Measurements from ENCODE around the gene NIN.
"Not testable (repeated sequence)": the region's sequence is repeated elsewhere in the genome, so short reads cannot be mapped to it uniquely, and the experiment has no call there.

NIN gene

DNA sequence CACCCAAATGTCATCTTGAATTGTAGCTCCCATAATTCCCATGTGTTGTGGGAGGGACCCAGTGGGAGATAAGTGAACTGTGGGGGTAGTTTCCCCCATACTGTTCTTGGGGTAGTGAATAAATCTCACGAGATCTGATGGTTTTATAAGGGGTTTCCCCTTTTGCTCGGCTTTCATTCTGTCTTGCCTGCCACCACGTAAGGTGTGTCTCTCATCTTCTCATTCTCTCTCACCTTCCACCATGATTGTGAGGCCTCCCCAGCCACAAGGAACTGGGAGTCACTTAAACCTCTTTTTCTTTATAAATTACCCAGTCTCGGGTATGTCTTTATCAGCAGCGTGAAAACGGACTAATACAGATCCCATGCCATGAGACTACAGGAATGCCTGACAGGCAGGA lies 11.7 kb downstream of the NIN start:
- in situ Hi-C loops (cut with MboI; ENCODE audit: low sequenced_read_pairs): not testable (repeated sequence)

DNA sequence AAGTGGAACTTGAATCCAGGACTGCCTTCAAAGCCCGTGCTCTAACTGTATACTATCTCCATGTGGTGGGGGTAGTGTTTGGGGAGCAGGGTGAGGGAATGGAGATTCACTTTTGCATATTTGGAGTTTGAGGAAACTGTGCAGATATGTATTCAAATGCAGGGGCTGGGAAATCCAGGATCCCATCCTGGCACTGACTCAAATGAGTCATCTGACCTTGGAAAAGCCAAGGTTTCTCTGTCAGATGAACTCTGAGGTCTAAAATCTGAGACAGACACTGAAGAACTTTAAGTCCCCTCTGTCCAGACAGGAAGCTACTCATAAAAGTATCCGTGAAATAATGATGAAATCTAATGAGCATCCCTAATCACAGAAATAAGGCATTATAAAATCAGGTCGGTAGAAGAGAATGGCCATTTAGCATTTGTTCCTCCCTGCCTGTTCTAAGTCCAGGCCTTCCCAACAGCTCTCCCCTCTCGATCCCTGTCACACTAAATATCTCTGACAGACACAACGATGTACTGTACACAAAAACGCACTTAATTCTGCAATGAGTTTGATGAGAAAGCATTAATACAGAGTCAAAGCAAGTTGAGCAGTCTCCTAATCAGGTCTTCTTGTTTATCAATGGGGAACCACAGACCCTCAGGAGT lies 14.4 kb downstream of the NIN start:
- in situ Hi-C loops (cut with MboI; ENCODE audit: low sequenced_read_pairs): no loop called here

DNA sequence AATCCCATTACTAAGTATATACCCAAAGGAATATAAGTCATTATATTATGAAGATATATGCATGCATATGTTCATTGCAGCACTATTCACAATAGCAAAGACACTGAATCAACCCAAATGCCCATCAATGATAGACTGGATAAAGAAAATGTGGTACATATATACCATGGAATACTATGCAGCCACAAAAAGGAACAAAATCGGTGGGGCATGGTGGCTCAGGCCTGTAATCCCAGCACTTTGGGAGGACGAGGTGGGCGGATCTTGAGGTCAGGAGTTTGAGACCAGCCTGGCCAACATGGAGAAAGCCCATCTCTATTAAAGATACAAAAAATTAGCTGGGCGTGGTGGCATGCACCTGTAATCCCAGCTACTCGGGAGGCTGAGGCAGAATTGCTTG lies 15.4 kb downstream of the NIN start:
- in situ Hi-C loops (cut with MboI; ENCODE audit: low sequenced_read_pairs): not testable (repeated sequence)

DNA sequence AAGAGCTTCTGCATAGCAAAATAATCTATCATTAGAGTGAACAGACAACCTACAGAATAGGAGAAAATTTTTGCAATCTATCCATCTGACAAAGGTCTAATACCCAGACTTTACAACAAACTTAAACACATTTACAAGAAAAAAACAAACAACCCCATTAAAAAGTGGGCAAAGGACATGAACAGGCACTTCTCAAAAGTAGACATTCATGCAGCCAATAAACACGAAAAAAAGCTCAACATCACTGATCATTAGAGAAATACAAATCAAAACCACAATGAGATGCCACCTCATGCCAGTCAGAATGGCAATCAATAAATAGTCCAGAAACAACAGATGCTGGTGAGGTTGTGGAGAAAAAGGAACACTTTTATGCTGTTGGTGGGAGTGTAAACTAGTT lies 15.9 kb downstream of the NIN start:
- in situ Hi-C loops (cut with MboI; ENCODE audit: low sequenced_read_pairs): not testable (repeated sequence)

DNA sequence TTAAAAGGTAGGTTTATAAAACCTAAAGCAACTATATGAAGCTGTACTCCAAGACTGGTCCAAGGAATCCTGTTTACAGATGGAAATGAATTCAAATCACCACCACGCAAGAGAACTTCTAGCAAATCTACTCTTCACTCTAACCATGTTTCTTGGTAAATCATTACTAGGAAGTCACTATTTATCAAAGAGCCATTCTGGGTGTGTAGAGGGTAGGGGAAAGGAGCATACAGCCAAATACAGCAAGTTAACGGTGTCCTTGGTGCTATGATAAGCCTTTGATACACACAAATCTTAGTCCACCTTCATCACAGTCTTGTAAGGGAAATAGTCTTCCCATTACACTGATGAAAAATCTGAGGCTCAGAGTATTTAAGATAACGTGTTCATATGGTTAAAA lies 16.8 kb downstream of the NIN start:
- in situ Hi-C loops (cut with MboI; ENCODE audit: low sequenced_read_pairs): no loop called here

DNA sequence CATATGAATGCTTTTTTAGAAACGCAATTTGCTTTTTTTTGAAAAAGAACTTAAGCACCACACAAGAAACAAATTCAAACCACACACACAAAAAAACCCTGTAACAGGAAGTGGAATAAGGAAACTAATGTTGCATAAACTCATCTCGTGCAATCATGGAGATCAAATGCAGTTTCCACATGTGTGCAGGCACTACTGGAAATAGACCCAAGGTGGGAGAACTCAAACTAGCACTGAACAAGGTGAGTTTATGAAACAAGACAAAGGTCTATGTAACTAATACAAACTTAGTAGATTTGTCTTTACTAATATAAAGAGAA lies 17.5 kb downstream of the NIN start:
- in situ Hi-C loops (cut with MboI; ENCODE audit: low sequenced_read_pairs): no loop called here

DNA sequence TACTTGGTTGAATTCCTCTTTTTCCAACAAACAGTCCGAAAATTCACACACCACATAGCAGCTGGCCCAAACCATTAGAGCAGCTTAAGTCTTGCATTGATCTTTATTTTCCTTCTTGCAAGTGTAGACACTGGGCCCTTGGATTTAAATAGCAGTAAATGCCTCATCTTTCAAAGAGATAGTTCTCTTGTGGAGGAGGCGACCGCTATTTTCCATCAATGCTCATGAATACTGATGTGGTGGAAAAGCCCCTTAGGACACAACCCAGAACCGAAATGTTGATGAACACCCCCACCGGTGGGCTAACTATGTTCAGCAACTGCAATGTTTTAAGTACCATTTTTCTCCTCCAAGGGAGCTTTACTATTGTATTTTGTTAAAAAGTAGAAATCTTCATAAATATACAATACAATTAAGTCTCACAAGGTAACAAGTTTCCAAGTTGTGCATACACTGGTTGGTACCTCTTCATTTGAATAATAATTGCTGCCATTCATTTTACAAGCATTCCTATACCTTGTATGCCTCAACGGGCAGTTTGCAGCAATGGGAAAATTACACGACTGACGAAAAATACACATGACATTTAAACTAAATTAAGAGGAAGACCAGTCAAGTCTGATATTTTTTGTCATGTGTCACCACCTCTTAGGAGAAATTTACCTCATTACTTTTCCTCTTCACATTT lies 18.0 kb downstream of the NIN start:
- in situ Hi-C loops (cut with MboI; ENCODE audit: low sequenced_read_pairs): no loop called here

DNA sequence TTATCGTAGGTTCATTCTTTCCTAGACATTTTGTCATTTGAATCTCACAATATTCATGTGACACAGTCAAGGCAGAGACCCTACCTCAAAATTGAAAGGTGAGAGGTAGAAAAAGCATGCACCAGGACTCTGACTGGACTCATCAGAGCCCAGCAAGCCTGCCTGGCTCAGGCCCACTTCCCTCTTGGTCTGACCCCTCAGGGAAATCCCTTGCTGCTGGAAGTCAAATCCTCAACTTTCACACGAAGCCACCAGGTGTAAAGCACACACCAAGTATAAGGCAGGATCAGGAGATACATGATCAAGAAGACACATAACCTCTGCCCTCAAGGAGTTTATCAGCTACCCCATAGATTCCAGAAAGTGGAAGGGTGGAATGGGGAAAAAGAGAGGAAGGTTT lies 18.8 kb downstream of the NIN start:
- in situ Hi-C loops (cut with MboI; ENCODE audit: low sequenced_read_pairs): no loop called here

DNA sequence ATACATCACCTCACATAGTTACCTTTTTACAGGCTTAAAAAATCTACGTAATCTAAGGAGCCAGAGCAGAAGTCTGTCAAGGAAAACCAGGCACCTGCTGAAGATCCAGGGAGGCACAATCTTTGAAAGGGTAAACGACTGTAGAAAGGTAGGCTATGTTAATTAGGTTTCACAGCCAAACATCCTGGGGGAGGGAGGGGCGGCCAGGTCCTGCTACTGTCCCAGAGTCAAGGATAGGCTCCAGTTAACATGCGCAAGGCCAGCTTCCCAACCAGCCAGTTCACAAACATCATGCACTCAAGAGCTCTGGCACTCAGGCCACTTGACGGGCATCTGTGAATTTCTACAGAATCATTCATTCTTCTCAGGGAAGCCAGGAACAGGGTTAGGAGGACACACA lies 22.9 kb downstream of the NIN start:
- in situ Hi-C loops (cut with MboI; ENCODE audit: low sequenced_read_pairs): no loop called here

DNA sequence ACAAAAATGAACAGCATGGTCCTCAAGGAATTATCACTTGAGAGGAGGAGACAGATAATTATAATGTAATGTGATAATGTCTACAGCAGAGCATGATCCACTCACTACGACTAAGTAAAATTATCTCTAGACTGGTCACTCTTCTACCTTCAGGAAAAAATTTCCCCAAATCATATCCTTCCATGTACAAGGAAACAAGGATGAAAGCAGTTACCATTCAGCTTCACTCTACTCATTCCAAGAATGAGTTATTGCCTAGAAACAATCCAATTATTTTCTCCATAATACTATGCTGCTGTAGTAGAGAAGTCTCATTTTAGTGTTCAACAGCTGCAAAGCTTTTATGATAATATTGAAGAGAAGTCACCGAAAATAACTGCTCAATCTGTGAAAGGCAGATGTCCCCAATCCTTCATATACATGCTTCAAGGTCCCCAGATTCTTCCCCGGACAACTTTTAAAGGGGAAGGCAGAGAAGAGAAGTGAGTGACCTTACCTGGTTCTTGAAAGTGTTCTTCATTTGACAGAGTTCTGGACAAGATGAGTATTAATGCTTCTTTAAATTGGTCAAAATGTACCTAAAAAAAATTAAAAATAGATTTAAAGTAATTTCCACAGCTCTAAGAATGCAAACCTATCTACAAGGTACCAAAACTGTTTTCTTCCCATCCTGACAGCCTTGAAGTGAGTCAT lies 24.6 kb downstream of the NIN start:
- in situ Hi-C loops (cut with MboI; ENCODE audit: low sequenced_read_pairs): no loop called here

DNA sequence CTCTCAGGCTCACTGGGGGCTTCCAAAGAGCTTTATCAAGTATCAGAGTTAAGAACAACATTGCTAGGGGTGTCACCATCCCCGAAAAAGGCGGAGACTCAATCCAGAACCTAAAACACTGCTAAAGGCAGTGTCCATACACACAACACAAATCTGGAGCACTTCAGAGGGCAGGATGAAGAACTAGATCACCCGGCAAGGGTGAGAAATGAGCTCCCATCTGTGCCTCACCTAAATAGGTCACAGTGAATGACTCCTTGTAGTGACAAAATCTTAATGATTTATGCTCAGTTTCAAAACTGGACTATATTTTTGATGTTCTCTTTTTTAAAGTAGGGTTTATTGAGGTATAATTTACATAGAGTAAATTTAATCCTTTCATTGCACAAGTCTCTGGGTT lies 25.6 kb downstream of the NIN start:
- in situ Hi-C loops (cut with MboI; ENCODE audit: low sequenced_read_pairs): no loop called here

DNA sequence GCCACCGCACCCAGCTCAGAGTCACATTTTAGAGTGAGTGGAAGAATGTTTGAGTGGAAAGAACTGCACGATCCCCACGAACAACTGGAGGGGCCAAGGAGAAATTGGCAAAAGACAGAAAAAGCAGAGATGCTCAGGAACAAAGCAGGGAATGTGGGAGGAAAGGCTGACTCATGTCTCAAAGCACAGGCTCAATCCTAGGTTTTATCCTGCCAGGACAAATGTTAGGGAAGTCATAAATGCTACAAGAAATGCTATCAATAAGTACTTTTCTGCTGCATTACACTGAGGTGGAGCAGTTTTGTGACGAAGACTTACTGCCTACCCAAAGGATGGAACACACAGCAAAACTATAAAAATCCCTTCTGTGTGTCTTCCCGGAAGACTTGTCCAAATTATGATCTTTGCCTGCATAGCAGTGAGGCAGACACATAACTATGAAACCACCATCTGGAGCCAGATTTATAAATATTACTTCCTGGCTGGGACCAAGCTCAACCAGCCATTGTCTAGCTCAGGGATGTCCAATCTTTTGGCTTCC lies 26.7 kb downstream of the NIN start:
- in situ Hi-C loops (cut with MboI; ENCODE audit: low sequenced_read_pairs): no loop called here

DNA sequence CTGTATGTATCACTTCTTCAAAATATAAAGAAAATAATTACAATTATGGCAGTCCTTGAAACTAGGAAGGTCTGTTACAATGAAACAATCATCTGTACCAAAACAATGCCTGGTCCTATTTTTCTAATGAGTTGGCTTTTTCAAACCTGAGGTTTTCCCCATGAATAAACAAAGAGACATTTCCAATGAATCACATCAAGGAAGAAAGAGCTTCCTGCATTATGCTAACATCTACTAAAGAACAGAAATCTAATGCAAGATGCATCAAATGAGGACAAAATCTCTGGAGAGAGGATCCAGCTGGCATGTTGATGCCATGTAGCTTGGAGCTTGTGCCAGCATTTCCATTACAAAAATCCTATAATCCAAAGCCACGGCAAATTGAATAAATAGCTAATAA lies 29.3 kb downstream of the NIN start:
- in situ Hi-C loops (cut with MboI; ENCODE audit: low sequenced_read_pairs): no loop called here

DNA sequence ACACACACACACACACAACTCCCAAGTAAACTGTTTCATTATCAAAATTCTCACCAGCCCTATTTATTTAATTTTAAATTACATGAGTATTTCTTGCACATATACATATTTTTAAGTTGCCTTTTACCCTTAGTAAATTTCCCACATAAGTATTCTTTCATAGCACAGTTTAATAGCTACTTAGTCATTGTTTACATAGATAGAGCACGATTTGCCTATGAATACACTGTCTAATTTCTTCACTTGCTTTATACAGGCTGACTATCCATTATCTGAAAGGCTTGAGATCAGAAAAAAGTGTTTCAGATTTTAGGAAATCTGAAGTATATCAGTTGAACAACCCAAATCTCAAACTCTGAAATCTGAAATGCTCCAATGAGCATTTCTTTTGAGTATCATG lies 30.9 kb downstream of the NIN start:
- in situ Hi-C loops (cut with MboI; ENCODE audit: low sequenced_read_pairs): no loop called here

DNA sequence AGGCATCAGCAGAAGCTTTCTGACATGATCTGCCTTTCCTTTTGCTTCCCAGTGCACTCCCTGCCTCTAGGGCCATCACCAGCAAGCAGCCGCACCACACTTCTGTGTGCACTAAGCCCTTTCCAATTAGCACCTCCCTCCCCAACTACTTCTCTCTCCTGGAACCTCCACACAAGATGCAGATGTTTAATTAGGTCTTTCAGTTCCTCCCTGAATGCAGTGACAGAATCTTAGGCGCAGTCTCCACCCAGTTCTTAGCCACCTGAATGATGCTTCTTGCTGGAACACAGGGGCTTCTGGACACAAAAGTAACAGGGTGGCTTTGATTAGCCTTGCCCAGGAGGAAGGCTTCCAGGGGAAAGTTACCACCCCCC lies 32.9 kb downstream of the NIN start:
- in situ Hi-C loops (cut with MboI; ENCODE audit: low sequenced_read_pairs): no loop called here

DNA sequence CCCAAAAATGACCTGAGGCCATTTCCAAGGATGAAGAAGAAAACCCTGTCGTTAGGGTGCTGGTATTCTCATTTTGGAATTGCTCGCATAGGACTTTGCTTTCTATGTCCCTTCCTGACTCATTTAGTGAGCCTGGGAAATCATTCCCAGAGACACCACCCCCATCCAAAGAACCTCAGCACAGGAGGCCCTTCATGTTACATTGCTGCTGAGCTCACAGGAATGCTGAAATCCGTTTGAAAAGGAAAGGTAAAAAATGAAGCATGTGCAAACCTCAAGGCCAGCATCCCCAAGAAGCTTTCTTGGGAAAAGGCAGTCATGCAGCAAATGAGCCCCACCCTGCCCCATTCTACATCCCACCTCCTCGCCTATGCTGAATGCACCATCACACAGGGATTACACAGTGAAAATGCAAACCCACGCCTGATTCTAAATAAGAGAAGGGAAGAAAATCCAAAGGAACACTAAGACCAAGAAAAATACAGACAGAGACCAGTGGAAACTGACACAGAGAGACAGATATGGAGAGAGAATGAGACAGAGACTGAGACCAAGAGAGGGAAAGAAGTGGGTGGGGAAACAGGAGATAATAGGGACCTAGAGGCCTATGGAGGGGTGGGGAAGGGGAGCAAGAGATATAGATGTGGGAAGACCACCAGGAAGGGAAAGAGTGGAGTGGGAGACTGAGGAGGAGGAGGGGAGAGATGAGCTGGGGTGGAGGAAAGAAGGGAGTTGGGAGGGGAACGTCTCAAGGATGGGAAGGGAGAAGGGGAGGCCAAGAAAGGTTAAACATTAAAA lies 33.5 kb downstream of the NIN start:
- in situ Hi-C loops (cut with MboI; ENCODE audit: low sequenced_read_pairs): no loop called here

DNA sequence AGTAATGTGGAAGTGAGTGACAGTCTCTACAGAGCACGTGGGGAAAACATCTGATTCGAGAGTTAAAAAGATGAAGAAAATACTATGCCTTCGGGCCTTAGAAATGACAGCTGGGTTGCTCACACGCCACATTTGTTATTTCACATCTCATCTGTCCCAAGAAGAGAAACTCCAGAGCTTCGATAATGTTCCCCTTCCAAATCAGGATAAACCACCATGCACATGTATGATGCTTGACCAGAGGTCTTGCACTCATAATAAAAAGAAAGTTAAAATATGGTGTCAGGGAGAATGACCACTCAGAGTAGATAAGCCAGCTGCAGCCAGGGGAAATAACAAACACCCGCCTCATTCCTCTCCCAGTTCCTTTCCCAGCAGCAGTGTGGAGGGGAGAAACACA lies 34.6 kb downstream of the NIN start:
- in situ Hi-C loops (cut with MboI; ENCODE audit: low sequenced_read_pairs): no loop called here

DNA sequence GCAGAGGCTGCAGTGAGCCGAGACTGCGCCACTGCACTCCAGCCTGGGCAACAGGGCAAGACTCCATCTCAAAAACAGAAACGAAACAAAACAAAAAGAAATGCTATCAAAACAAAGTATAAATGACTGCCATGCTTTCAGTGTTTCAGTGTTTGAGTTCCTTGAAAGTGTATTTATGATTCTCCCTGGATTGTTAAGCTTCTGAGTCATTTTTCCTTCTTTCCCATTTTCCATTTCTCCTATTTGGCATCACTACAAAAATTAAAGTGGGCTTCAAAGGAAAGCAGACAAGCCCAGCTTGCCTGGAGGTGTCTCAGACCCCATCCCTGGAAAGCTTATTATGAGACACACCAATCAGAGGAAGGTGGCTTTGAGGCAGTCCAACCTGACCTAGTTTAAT lies 35.1 kb downstream of the NIN start:
- in situ Hi-C loops (cut with MboI; ENCODE audit: low sequenced_read_pairs): no loop called here

DNA sequence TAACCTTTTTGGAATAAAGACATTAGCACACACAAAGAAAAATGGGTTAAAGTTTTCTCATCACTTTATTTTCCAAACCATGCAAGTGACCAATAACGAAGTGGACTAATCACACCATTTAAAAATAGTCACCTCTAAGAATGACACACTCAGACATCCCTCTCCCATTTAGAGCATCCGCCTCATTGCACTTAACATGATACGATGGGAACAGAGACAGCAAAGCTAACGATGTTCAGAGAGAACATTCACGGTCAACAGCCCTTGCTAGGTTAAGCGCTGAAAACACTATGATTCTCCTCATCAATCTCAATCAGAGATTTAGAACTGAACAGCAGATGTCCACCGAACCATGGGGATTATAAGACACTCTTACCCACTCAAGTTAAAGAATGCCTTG lies 35.8 kb downstream of the NIN start:
- in situ Hi-C loops (cut with MboI; ENCODE audit: low sequenced_read_pairs): no loop called here

DNA sequence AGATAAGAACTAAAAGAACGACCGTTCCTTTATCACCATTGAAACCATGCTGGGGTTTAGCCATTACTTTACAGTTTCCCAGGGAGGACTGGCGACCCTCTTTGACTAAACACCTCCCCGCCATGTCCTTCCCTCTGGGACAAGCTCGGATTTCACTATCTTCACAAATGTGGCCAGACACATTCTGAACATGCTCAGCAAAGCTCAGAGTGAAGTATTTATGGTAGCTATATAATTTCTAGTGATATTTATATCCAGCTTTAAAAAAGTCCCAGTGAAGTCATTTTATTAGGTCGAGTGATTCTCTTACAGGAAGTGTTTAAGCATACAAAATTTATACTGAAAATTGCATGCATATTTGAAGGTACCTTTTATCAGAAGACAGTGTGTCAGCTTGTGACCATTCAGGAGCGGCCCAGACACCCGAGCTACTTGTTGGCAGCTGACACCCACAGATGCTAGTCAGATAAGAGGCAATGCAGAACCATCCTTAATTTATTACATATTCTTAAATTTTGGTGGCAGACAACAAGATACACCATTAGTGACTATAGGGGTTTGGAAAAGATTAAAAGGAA lies 36.8 kb downstream of the NIN start:
- in situ Hi-C loops (cut with MboI; ENCODE audit: low sequenced_read_pairs): no loop called here

DNA sequence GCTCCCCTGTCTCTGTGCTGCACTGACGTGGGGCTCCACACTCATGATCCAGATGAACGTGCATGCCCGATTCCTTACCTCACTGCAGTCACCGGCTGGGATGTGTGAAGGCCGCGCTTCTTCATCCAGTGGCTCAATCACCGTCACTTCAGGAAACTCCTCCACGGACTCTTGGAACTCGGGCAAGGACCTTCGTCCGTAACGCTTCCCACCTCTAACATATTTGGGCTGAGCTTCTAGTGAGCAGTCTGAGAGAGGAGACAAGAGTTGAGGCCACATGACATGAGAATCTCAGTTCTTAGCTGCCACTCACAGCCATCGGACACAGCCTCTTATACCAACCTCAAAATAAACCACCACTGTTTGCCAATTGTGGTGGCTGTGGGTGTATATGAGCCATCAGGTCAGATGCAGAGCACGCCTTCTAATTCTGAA lies 38.3 kb downstream of the NIN start:
- in situ Hi-C loops (cut with MboI; ENCODE audit: low sequenced_read_pairs): no loop called here

Measured in hTERT RPE-1 (cell line).